Mucosa of stomach (tissue), 1 donor: ENCODE data around the gene DEPDC1B.
"Not testable (repeated sequence)": the region's sequence is repeated elsewhere in the genome, so short reads cannot be mapped to it uniquely, and the experiment has no call there.

Experiments used
- H3K27me3 ChIP-seq: one replicate; pipeline ENCODE4 v1.7.0; 2013; ENCODE audit warnings: mild to moderate bottlenecking, low read length; ENCODE audit not compliant: control insufficient read depth, insufficient read depth
- H3K36me3 ChIP-seq: one replicate; pipeline ENCODE4 v1.7.0; 2013; ENCODE audit warnings: low read length; ENCODE audit not compliant: control insufficient read depth, insufficient read depth
- H3K4me1 ChIP-seq: one replicate; pipeline ENCODE4 v1.7.0; 2013; ENCODE audit warnings: mild to moderate bottlenecking, low read length; ENCODE audit not compliant: control insufficient read depth, insufficient read depth
- H3K4me3 ChIP-seq: one replicate; pipeline ENCODE4 v1.7.0; 2013; ENCODE audit warnings: low read length
- H3K9ac ChIP-seq: one replicate; pipeline ENCODE4 v1.7.0; 2013; ENCODE audit warnings: mild to moderate bottlenecking, low read length, moderate library complexity
- H3K9me3 ChIP-seq: one replicate; pipeline ENCODE4 v1.7.0; 2013; ENCODE audit warnings: mild to moderate bottlenecking, low read length, moderate library complexity; ENCODE audit not compliant: control insufficient read depth
- donor health status: Pancreatic carcinoma.

Gene DEPDC1B

DNA sequence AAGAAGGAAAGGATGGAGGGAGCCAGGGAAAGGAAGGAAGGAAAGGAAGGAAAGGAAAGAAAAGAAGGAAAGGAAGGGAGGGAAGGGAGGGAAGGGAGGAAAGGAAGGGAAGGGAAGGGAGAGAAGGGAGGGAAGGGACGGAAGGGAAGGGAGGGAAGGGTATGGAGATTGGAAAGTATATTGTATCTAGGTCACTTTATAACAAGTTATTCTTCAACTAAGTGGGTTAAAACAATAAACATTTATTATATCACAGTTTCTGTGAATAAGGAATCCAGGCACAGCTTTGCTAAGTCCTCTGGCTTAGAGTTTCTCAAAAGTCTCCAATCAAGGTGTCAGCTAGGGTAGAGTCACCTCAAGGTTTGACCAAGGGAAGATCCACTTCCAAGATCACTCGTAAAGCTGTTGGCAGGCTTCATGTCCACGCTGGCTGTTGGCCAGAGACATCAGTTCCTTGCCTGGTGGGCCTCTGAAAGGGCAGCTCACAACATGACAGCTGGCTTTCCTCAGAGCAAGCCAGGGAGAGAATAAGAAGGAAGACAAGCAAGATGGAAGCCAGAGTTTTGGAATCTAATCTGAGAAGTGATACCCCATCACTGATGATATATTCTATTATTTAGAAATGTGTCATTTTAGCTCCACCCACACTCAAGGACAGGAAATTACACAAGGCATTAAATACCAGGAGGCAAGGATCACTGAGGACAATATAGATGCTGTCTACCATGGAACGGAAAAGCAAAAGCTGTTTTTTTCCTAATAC, 105.1 kb downstream of the DEPDC1B start:
- H3K4me3 ChIP-seq = no peak overlapping the region
- no peak overlapping the region for H3K9ac ChIP-seq
- no peaks in the 10 kb centered on the region for H3K4me1 ChIP-seq

DNA sequence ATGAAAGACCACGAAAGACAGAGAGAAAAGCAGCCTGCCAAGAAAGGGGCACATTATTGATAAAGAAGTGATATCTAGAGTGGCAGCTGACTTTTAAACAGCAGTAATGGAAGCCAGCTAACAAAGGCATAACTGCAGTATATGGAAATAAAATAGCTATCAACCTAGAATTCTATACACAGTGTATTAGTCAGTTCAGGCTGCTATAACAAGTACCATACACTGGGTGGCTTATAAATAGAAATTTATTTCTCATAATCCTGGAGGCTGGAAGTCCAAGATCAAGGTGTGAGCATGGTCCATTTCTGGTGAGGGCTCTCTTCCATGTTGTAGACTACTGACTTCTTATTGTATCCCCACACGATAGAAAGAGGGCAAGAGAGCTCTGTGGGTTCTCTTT, 109.8 kb downstream of the DEPDC1B start:
- Histone ChIP-seq H3K9me3 (no peaks in the 10 kb centered on the region), H3K4me1 (peaks cover 9% of the 10 kb centered on the region), H3K9ac (no peak overlapping the region), H3K27me3 (no peaks in the 10 kb centered on the region), H3K36me3 (no peaks in the 10 kb centered on the region), H3K4me3 (no peak overlapping the region)

More for the DNA sequence above, 105.1 kb downstream of the DEPDC1B start:
- no peaks in the 10 kb centered on the region for H3K9me3 ChIP-seq
- H3K27me3 ChIP-seq = no peaks in the 10 kb centered on the region
- H3K36me3 ChIP-seq = no peaks in the 10 kb centered on the region

DNA sequence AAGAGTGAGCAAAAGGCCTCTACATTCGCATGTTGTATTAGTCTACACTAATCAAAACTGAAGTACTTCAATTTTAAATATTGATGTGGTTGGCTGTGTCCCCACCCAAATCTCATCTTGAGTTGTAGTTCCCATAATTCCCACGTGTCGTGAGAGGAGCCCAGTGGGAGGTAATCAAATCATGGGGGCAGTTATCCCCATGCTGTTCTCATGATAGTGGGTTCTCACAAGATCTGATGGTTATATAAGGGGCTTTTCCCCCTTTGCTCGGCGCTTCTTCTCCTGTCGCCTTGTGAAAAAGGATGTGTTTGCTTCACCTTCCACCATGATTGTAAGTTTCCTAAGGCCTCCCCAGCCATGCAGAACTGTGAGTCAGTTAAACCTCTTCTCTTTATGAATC, 112.7 kb downstream of the DEPDC1B start:
- not testable (repeated sequence) for H3K4me1 ChIP-seq, H3K9ac ChIP-seq, H3K9me3 ChIP-seq, H3K36me3 ChIP-seq, H3K27me3 ChIP-seq, H3K4me3 ChIP-seq

DNA sequence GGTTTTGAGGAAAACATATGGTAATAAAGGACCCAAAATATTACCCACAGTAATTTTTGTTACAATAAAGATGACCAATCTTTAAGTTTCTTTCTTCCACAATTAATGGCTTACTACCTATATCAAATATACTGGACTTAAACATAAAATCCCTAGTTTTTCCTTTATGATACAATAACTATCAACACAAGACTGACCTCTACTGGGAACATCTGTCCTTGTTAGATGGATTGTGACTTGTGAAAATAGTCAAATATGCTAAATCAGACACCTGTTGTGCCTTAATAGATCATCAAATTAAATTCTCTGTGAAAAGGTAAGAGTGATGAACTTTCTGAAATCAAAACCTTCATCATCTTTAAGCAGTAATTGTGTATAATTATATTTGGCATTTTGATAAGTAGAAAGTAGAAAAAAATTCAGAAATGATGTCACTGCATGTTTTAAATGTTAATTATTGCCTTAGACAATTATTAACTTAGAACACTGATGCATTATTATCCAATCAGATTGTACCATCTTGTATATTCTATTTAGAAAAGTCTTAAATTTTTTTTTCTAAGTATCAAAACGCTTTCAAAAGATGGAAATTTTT, 113.6 kb downstream of the DEPDC1B start:
- H3K4me1 ChIP-seq = peaks cover 9% of the 10 kb centered on the region
- H3K27me3 ChIP-seq = no peaks in the 10 kb centered on the region
- no peaks in the 10 kb centered on the region for H3K36me3 ChIP-seq
- H3K9me3 ChIP-seq = no peaks in the 10 kb centered on the region
- H3K9ac ChIP-seq = no peak overlapping the region
- no peak overlapping the region for H3K4me3 ChIP-seq

DNA sequence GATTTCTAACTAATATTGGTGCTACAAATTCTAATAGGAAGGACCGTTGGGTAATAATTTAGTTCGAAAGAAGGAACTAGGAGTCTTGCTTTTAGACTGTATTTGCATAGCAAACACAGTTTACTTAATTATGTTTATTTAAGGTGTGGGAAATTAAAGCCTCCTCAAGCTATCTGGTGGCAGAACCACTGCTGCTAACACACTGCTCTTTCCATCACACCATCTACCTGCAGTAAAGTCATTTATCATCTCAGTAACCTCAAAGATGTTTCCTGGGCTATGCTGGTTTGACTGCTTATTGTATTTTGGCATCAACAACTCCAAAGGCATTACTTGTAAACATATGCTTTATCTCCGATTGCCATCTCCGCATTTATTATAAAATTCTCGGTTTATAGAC, 114.3 kb downstream of the DEPDC1B start:
- no peaks in the 10 kb centered on the region for H3K27me3 ChIP-seq
- no peaks in the 10 kb centered on the region for H3K9me3 ChIP-seq
- no peak overlapping the region for H3K9ac ChIP-seq
- no peaks in the 10 kb centered on the region for H3K36me3 ChIP-seq
- peaks cover 9% of the 10 kb centered on the region for H3K4me1 ChIP-seq
- no peak overlapping the region for H3K4me3 ChIP-seq

DNA sequence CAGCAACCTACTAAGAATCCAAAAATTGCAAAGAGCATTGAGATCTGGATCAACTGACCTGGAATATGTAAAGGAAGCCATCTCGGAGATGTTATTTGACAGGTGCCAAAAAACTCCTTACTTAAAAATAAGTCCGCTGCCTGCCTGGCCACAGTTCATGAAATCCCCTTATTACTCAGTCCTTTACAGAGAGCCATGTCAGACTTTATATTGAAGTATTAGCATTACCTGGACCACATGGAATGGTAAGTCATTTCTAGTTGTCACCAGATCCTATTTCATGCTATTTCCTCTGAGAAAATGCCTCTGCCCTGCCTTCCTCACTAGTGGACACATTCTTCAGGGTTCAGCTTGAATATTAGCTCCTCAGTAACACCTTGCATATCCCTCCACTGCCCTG, 115.7 kb downstream of the DEPDC1B start:
- Histone ChIP-seq H3K4me1 (peaks cover 9% of the 10 kb centered on the region), H3K4me3 (no peak overlapping the region), H3K9ac (no peak overlapping the region), H3K27me3 (no peaks in the 10 kb centered on the region), H3K9me3 (no peaks in the 10 kb centered on the region), H3K36me3 (no peaks in the 10 kb centered on the region)

DNA sequence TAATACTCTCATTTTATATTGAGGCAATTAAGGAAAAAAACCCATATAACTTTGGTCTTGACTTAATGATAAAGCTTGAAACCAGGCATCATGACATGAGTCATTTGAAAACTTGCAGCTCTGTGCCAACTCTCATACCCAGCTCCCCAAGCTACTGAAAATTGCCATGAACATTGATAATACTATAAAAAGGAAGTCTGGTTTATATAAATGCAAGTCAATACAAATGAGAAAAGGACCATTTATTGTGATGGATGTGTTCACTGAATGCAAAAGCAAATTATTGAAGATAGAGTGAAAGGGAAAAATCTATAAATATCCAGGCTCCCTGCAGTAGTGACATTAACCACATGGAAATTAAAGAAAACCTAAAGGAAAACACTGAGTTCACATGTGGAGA, 116.3 kb downstream of the DEPDC1B start:
- no peak overlapping the region for H3K9ac ChIP-seq
- no peaks in the 10 kb centered on the region for H3K27me3 ChIP-seq
- H3K4me1 ChIP-seq = peaks cover 9% of the 10 kb centered on the region
- H3K4me3 ChIP-seq = no peak overlapping the region
- H3K9me3 ChIP-seq = no peaks in the 10 kb centered on the region
- no peaks in the 10 kb centered on the region for H3K36me3 ChIP-seq

DNA sequence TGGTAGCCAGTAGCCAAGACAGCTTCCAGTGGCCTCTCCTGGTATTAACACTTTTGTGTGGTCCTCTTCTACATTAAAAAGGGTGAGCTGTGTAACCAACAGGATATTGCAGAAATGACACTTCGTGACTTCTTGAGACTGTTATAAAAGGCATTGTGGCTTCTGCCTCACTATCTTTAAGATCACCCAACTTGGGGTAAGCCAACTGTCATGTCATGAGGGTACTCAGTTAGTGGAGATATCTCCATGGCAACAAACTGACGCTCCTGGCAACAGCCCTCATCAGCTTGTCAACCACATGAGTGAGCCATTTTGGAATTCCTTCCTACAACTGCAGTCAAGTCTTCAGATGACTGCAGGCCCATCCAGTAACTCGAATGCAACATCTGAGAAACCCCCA, 121.7 kb downstream of the DEPDC1B start:
- no peaks in the 10 kb centered on the region for H3K9me3 ChIP-seq
- no peak overlapping the region for H3K4me3 ChIP-seq
- no peaks in the 10 kb centered on the region for H3K36me3 ChIP-seq
- no peaks in the 10 kb centered on the region for H3K4me1 ChIP-seq
- H3K9ac ChIP-seq = no peak overlapping the region
- no peaks in the 10 kb centered on the region for H3K27me3 ChIP-seq

DNA sequence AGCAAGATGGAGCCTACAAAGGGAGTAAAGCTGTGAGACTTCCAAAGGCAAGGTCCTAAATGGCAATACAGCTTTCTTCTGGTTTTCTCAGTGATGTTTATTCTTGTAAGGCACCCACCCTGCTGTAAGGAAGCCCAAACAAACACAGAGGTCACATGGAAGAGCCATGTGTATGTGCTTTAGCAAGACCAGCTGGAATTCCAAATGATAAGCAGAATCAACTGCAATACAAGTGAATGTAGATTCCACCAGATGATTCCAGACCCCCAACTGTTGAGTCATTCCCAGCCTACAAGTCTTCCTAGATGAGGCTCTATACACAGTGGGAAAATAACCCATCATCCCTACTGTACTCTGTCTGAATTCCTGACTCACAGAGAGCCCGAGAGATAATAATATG, 122.8 kb downstream of the DEPDC1B start:
- Histone ChIP-seq H3K4me1 (no peaks in the 10 kb centered on the region), H3K4me3 (no peak overlapping the region), H3K9me3 (no peaks in the 10 kb centered on the region), H3K36me3 (no peaks in the 10 kb centered on the region), H3K27me3 (no peaks in the 10 kb centered on the region), H3K9ac (no peak overlapping the region)

DNA sequence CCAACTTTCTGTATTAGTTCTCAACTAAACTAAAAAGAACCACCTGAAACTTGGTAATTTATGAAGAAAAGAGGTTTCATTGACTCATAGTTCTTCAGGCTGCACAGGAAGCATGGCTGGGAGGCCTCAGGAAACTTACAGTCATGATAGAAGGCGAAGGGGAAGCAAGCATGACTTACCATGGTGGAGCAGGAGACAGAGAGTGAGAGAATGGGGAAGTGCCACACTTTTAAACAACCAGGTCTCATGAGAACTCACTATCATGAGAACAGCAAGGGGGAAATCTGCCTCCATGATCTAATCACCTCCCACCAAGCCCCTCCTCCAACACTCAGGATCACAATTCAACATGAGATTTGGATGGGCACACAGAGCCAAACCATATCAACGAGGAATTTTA, 123.5 kb downstream of the DEPDC1B start:
- Histone ChIP-seq H3K9ac (no peak overlapping the region), H3K27me3 (no peaks in the 10 kb centered on the region), H3K9me3 (no peaks in the 10 kb centered on the region), H3K36me3 (no peaks in the 10 kb centered on the region), H3K4me1 (no peaks in the 10 kb centered on the region), H3K4me3 (no peak overlapping the region)

DNA sequence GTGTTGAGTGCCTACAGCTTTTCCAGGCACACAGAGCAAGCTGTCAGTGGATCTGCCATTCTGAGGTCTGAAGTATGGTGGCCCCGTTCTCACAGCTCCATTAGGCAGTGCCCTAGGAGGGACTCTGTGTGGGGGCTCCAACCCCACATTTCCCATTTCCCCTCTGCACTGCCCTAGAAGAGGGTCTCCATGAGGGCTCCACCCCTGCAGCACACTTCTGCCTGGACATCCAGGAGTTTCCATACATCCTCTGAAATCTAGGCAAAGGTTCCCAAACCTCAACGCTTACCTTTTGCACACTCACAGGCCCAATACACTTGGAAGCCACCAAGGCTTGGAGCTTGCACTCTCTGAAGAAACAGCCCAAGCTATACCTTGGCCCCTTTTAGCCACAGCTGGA, 131.3 kb downstream of the DEPDC1B start:
- no peaks in the 10 kb centered on the region for H3K9me3 ChIP-seq
- no peaks in the 10 kb centered on the region for H3K27me3 ChIP-seq
- H3K4me1 ChIP-seq = no peaks in the 10 kb centered on the region
- no peak overlapping the region for H3K9ac ChIP-seq
- no peak overlapping the region for H3K4me3 ChIP-seq
- H3K36me3 ChIP-seq = no peaks in the 10 kb centered on the region

DNA sequence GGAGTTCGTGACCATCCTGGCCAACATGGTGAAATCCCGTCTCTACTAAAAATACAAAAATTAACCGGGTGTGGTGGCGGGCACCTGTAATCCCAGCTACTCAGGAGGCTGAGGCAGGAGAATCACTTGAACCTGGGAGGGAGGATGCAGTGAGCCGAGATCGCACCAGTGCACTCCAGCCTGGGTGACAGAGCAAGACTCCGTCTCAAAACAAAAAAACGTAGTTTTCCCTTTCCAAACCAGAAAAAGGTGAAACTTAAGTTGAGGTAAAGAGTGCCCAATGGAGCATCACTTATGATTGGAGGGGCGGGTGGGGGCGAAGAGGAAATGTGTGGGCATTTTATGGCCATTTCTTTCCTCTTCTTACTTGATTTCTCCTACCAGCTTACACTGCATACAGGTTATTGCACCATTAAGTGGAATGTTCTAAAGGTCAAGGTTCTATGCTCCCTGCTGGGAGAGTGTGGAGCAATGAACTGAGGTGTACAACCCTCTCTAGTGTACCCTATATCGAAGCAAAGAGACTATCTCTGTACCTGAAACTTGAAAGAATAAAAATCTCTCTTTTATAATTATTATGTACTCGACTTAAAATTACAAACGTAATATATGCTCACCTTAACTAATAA, 136.2 kb downstream of the DEPDC1B start:
- no peak overlapping the region for H3K9ac ChIP-seq
- H3K27me3 ChIP-seq = no peaks in the 10 kb centered on the region
- no peaks in the 10 kb centered on the region for H3K4me1 ChIP-seq
- no peaks in the 10 kb centered on the region for H3K9me3 ChIP-seq
- no peak overlapping the region for H3K4me3 ChIP-seq
- no peaks in the 10 kb centered on the region for H3K36me3 ChIP-seq
